GM10248 (cell line): ENCODE data around the gene AKIP1.
"Not testable (repeated sequence)": the region's sequence is repeated elsewhere in the genome, so short reads cannot be mapped to it uniquely, and the experiment has no call there.

Source experiments
- CTCF ChIA-PET: fragments of 300-600 bp; sonication (Branson Sonifier 250); formaldehyde crosslinking; extraction: SDS; loops from one replicate; lab custom pipeline; 2021; ENCODE audit warnings: antibody characterized with exemption; lab: Yijun Ruan, JAX
- POLR2A ChIA-PET: fragments of 350-650 bp; sonication (Branson Sonifier 250); formaldehyde crosslinking; extraction: SDS; loops from one replicate; lab custom pipeline; 2020; ENCODE audit warnings: antibody characterized with exemption; lab: Yijun Ruan, JAX
- DNase-seq: peaks from one replicate; pipeline ENCODE4 v3.0.0; 2012; ENCODE audit errors: extremely low spot score
- TF ChIP-seq, protein P1 (sequence below): IDR thresholded peaks from 2 replicates; pipeline ENCODE4 v1.5.1; 2012; ENCODE audit warnings: mild to moderate bottlenecking, low read depth; ENCODE audit errors: extremely low read depth, missing control alignments, control extremely low read depth

Gene AKIP1

DNA sequence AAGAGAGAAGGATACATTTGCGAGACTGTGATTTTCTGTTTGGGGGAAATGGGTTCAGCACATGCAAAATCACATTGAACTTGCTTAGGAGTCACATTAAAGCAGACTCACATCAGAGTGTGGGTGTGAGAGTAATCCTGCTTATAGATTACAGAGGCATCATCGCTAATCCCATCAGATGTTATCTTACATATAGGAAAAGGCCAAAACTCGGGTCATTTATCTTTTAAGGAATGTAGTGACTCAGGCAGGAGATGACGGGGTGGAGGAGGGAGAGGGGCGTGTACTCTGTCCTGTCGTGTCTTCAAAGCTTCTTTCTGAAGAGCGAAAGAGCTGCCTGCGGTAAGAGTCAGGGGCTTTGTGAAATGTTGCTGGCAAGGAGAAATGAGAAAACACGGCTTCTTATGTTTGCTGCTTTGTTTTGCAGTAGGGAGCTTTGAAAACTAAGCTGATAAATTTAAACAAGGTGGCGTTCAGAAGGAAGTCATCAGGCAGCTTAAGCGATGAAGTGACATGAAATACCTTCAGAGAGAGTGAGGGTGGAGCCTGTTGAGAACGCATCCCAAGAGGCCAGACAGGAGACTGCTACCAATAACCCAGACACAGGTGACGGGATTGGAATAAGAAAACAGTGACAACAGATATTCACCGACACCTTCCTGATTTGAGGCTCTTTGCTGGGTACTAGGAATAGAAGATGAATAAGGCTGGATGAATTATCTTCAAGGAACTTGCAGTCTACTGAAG is 23.9 kb downstream of the AKIP1 start:
- ChIA-PET CTCF (interaction anchor here (0.9 to 2.1 kb wide), 3 partner anchors 8 to 25 kb away, joined by 3 to 12 read pairs (median 4); no protein-coding TSS in a partner anchor), POLR2A (no interaction called here)
- TF ChIP-seq, protein P1, sequence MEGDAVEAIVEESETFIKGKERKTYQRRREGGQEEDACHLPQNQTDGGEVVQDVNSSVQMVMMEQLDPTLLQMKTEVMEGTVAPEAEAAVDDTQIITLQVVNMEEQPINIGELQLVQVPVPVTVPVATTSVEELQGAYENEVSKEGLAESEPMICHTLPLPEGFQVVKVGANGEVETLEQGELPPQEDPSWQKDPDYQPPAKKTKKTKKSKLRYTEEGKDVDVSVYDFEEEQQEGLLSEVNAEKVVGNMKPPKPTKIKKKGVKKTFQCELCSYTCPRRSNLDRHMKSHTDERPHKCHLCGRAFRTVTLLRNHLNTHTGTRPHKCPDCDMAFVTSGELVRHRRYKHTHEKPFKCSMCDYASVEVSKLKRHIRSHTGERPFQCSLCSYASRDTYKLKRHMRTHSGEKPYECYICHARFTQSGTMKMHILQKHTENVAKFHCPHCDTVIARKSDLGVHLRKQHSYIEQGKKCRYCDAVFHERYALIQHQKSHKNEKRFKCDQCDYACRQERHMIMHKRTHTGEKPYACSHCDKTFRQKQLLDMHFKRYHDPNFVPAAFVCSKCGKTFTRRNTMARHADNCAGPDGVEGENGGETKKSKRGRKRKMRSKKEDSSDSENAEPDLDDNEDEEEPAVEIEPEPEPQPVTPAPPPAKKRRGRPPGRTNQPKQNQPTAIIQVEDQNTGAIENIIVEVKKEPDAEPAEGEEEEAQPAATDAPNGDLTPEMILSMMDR, result no peak
- no peak for DNase-seq

DNA sequence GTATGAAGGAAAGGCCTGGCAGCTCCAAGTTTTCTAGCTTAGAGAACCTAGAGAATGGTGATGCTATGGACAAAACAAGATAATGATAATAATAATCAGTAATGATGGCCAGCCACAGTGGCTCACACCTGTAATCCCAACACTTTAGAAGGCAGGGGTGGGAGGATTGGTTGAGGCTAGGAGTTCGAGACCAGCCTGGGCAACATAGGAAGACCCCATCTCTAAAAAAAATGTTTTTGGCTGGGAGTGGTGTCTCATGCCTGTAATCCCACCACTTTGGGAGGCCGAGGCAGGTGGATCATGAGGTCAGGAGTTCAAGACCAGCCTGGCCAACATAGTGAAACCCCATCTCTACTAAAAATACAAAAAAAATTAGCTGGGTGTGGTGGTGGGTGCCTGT is 24.8 kb downstream of the AKIP1 start:
- CTCF ChIA-PET, result interaction anchor here (1.4 to 2.1 kb wide), 2 partner anchors 9 to 24 kb away, joined by 4 to 12 read pairs; no protein-coding TSS in a partner anchor

DNA sequence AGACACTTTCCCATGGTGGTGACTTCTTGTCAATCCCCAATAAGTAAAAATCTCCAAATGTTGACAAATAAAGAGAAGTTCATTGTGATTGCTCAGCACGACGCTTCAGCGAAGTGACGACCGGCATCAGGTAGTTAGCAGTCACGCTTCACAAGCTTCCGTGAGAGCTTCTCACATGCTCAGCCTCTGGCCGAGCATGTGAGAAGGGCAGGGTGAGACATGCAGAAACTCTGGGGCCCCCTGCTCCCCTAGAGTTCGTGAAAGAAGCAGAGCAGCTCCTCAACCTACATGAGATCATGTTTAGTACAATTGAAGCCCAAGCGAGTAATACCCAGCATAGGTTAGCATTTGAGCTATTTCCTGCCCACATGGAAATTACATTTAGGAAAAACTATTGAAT is 26.2 kb downstream of the AKIP1 start:
- POLR2A ChIA-PET, result no interaction called here
- peak; percentile 57 for DNase-seq
- CTCF ChIA-PET, result interaction anchor here (1.4 to 2.1 kb wide), 4 partner anchors 10 to 200 kb away, joined by 4 to 13 read pairs (median 6); no protein-coding TSS in a partner anchor
- TF ChIP-seq, protein P1, result no peak

More for the DNA sequence above, 24.8 kb downstream of the AKIP1 start:
- POLR2A ChIA-PET, DNase-seq: not testable (repeated sequence)

DNA sequence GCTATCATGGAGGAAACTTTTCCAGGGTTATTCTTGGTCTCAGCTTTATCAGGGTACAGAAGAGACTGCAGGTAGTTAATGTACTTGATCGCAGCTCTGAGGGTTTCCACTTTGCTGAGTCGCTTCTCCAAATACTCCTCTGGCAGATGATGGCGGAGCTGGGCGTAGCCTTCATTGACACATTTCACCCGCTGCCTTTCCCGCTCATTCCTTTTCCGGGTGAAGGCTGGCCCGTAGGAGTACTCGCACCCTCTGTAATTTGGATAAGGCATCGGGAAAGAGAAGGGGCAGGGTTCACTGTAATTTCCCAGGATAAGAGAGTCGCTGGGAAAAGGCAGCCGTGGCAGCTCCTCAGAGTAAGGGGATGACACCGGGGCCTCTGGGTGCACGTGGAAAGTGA is 26.7 kb downstream of the AKIP1 start:
- DNase-seq, result no peak
- POLR2A ChIA-PET, result no interaction called here
- TF ChIP-seq, protein P1, result no peak
- CTCF ChIA-PET, result interaction anchor here (1.4 to 2.1 kb wide), 4 partner anchors 10 to 200 kb away, joined by 4 to 13 read pairs (median 6); no protein-coding TSS in a partner anchor

DNA sequence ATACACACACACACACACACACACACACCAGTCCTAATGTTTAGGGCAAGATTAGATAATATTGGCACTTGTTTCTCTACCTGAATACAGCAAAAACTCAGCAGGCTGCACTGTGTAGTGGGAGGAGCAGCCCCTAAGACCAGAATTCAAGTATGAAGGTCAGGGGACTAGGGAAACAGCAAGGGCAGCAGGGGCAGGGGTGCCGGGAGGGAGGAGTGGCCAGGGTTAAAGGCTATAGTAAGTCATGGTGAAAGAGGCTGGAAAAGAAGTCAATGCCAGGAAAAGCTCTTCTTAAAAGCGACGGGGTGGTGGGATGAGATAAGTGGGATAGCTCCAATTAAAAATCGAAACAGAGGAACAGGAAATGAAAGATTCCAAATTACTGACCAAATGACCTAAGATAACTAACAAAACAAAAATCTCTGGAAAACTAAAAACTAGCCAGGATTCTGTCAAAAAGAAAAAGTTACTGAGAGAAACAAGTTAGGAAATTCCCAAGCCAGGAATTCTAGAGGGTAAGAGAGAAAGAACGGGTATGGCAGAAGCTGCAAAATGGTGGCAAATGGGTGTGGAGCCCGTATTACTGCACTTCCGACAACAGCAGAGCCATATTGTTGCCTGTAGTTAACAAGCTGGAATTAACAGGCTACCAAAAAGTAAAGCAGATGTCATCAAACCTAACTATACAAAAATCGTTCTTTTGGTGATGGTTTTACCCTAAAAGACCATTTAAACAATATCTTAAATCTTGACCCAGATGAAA is 30.5 kb downstream of the AKIP1 start:
- ChIA-PET POLR2A (no interaction called here), CTCF (interaction anchor here (1.2 to 13.3 kb wide), 4 partner anchors 9 to 74 kb away, joined by 3 to 102 read pairs (median 4); no protein-coding TSS in a partner anchor)
- no peak for DNase-seq
- TF ChIP-seq, protein P1, result no peak

DNA sequence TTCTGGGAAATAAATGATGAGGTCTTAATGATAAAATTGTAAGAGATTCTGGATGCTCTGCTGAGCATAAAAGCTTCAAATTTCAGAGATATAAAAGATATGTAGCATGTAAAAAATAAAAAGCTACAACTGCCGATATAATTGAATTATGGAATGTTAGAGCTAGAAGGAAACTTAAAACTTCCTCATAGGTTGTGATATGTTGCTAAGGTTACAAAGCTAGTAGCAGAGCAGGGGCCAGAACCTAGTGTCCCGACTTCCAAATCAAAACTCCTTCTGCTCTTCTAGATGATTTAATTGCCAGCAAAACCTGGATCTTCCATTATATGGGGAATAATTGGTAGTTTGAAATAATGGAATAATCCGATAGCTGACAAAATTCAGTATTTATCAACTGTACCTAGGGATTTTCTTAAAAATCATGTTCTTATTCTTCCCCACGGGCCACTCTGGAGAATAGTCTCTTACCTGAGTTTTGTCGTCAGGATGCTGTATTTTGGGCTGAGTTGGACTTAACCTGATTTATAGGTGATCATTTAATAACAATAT is 31.6 kb downstream of the AKIP1 start, which contains the start of gene ASCL3:
Gene ASCL3, minus strand, starts transcription at position 499 of the 549 bp plus-strand sequence. CDS start 4,855 bp downstream, outside the sequence.
- CTCF ChIA-PET, result interaction anchor here (1.2 to 13.3 kb wide), 3 partner anchors 15 to 73 kb away, joined by 3 to 102 read pairs (median 3); no protein-coding TSS in a partner anchor
- no peak for DNase-seq
- POLR2A ChIA-PET, result no interaction called here
- TF ChIP-seq, protein P1, result no peak
